Hepatocyte (in vitro differentiated cells): Measurements from ENCODE around the gene KDM4F. TPM values are rescaled to one million over a fixed set of nuclear protein-coding genes. Genes with fewer than 3 reads are reported as not detected.

Experiments used
- polyA plus RNA-seq: library from polyadenylated mRNA; unstranded; fragments of >200 nt; fragmentation: Nextera tagmentation; extraction: Ambion mirVana; gene quantifications from 2 replicates; pipeline ENCODE4 v1.2.1, GENCODE V29; 2016
- total RNA-seq: library from RNA; depleted of rRNA; stranded (reverse); fragments of >200 nt; gene quantifications from 2 replicates; pipeline ENCODE4 v1.2.3, GENCODE V29; 2014

Gene KDM4F
- total and polyA plus RNA-seq, 2 experiments from 2014 or later: not detected

Other genes starting within 250 kb of the KDM4F start
- gene CWC15, start 75.9 kb upstream of the KDM4F start, total RNA-seq: 57.6 and 58.6 TPM in 2 replicates
- gene CWC15, start 75.9 kb upstream of the KDM4F start, polyA plus RNA-seq: 58.3 and 82.6 TPM in 2 replicates
- 0.80 and 0.84 TPM in 2 replicates for gene KDM4D, start 75.7 kb upstream of the KDM4F start, total RNA-seq
- gene KDM4D, start 75.7 kb upstream of the KDM4F start, polyA plus RNA-seq: 0.46 and 1.3 TPM in 2 replicates
- gene KDM4E, start 24.2 kb upstream of the KDM4F start, total RNA-seq: not detected in 2 replicates
- not detected in 2 replicates for gene KDM4E, start 24.2 kb upstream of the KDM4F start, polyA plus RNA-seq
- gene SRSF8, start 17.5 kb downstream of the KDM4F start, total RNA-seq: 31.2 and 52.0 TPM in 2 replicates
- gene SRSF8, start 17.5 kb downstream of the KDM4F start, polyA plus RNA-seq: 43.0 and 48.2 TPM in 2 replicates
- gene ENDOD1, start 40.4 kb downstream of the KDM4F start, total RNA-seq: 26.6 and 27.6 TPM in 2 replicates
- gene ENDOD1, start 40.4 kb downstream of the KDM4F start, polyA plus RNA-seq: 8.8 and 10.4 TPM in 2 replicates
- 106 and 107 TPM in 2 replicates for gene SESN3, start 181.8 kb downstream of the KDM4F start, total RNA-seq
- 8.1 and 8.9 TPM in 2 replicates for gene SESN3, start 181.8 kb downstream of the KDM4F start, polyA plus RNA-seq